ENCODE measurements around the gene NANS. TPM values are rescaled to one million over a fixed set of nuclear protein-coding genes. Genes with fewer than 3 reads are reported as not detected.

The NANS gene
- total and polyA plus RNA-seq, 4 donors = 23.4 to 55.4 (median 42.8) TPM

DNA sequence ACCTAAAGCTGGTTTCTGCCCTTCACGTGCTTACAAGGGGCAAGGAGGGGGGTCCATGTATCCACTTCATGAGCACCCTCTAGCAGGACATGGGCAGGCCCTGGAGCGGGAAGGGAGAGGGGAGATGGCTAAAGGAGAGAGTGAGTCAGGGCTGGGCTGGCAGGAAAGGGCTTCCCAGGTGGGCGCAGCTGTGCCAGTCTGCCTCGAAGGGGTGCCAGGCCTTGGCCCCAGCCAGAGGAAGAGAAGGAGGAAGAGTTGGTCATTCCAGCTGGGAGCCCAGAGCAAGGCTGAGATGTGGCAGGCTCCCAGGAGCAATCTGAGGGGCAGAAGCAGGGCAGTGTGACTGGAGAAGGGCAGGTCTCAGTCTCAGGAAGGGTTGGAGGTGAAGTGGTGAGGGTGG, 37.8 kb downstream of the NANS start:
- H3K9ac ChIP-seq (ENCODE audit: low read depth in 1 of 2, low read length in 2 of 2) = no peak overlapping the region
- H3K36me3 ChIP-seq (ENCODE audit: control insufficient read depth in 4 of 4, insufficient read depth in 3 of 4, low read depth in 1 of 4, low read length in 3 of 4) = peaks cover 9 to 24% (median 12%) of the 10 kb centered on the region in 4 donors
- no peak for DNase-seq (ENCODE audit: low spot score)
- WGBS = 94% methylated on average over 4 of the region's 4 CpGs
- TF ChIP-seq HNF4G (IDR thresholded peaks at IDR 0.05) = no peak
- peaks cover 0 to 5% (median 2%) of the 10 kb centered on the region in 4 donors for H3K4me1 ChIP-seq (ENCODE audit: control insufficient read depth in 4 of 4, insufficient read depth in 4 of 4, low read length in 3 of 4)
- H3K27ac ChIP-seq (ENCODE audit: low read depth in 1 of 2, low read length in 2 of 2) = no peak overlapping the region
- H3K27me3 ChIP-seq (ENCODE audit: control insufficient read depth in 4 of 4, insufficient read depth in 4 of 4, low read length in 3 of 4) = no peaks in the 10 kb centered on the region
- H3K9me3 ChIP-seq (ENCODE audit: control insufficient read depth in 4 of 4, low read length in 3 of 4) = no peaks in the 10 kb centered on the region
- H3K4me3 ChIP-seq (ENCODE audit: low read depth in 1 of 3, low read length in 3 of 3) = no peak overlapping the region

GRCh38 chr9:98094851-98095250, 38.3 kb downstream of the NANS start:
- Histone ChIP-seq H3K9me3 (ENCODE audit: control insufficient read depth in 4 of 4, low read length in 3 of 4) (no peaks in the 10 kb centered on the region), H3K27ac (ENCODE audit: low read depth in 1 of 2, low read length in 2 of 2) (no peak overlapping the region), H3K4me1 (ENCODE audit: control insufficient read depth in 4 of 4, insufficient read depth in 4 of 4, low read length in 3 of 4) (peaks cover 0 to 5% (median 2%) of the 10 kb centered on the region in 4 donors), H3K27me3 (ENCODE audit: control insufficient read depth in 4 of 4, insufficient read depth in 4 of 4, low read length in 3 of 4) (no peaks in the 10 kb centered on the region), H3K9ac (ENCODE audit: low read depth in 1 of 2, low read length in 2 of 2) (no peak overlapping the region), H3K36me3 (ENCODE audit: control insufficient read depth in 4 of 4, insufficient read depth in 3 of 4, low read depth in 1 of 4, low read length in 3 of 4) (peaks cover 6 to 24% (median 14%) of the 10 kb centered on the region in 4 donors), H3K4me3 (ENCODE audit: low read depth in 1 of 3, low read length in 3 of 3) (no peak overlapping the region)
- TF ChIP-seq RAD21 (IDR thresholded peaks at IDR 0.05) (no peak), GABPA (IDR thresholded peaks at IDR 0.05 in 1 of 2, conservative IDR thresholded peaks at IDR 0.05 in 1 of 2) (no peak)
- 98% methylated on average over 16 of the region's 16 CpGs for WGBS
- no peak for DNase-seq (ENCODE audit: low spot score)

DNA sequence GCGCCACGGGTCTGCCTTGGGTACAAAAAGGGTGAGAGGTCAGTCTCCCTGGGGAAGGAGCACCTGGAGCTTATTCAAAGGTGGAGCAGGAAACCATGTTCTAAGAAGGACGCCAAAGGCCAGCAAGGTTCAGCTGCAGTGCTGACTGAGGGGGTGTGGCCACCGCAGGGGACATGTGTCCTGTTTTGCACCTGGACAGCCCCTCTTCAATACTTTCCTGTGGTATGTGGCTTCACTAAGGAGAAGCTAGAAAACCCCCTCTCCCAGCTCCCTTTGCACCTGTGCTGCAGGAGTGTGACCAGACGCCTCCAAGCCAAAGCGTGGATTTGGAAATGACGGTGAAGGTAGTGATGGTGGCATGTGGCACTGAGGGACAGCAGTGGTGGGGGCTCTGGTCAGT, 38.9 kb downstream of the NANS start:
- Histone ChIP-seq H3K4me1 (ENCODE audit: control insufficient read depth in 4 of 4, insufficient read depth in 4 of 4, low read length in 3 of 4) (peaks cover 0 to 5% (median 2%) of the 10 kb centered on the region in 4 donors), H3K4me3 (ENCODE audit: low read depth in 1 of 3, low read length in 3 of 3) (no peak overlapping the region), H3K27ac (ENCODE audit: low read depth in 1 of 2, low read length in 2 of 2) (no peak overlapping the region), H3K9ac (ENCODE audit: low read depth in 1 of 2, low read length in 2 of 2) (no peak overlapping the region), H3K9me3 (ENCODE audit: control insufficient read depth in 4 of 4, low read length in 3 of 4) (no peaks in the 10 kb centered on the region), H3K36me3 (ENCODE audit: control insufficient read depth in 4 of 4, insufficient read depth in 3 of 4, low read depth in 1 of 4, low read length in 3 of 4) (peaks cover 6 to 24% (median 14%) of the 10 kb centered on the region in 4 donors), H3K27me3 (ENCODE audit: control insufficient read depth in 4 of 4, insufficient read depth in 4 of 4, low read length in 3 of 4) (no peaks in the 10 kb centered on the region)
- DNase-seq (ENCODE audit: low spot score) = no peak
- WGBS = 94% methylated on average over 7 of the region's 7 CpGs
- TF ChIP-seq EGR1 (IDR thresholded peaks at IDR 0.05; ENCODE audit: low read depth in 2 of 2) = no peak
- TF ChIP-seq JUND (IDR thresholded peaks at IDR 0.05) = no peak
- TF ChIP-seq HNF4A (conservative IDR thresholded peaks at IDR 0.05) = no peak
- TF ChIP-seq GABPA (IDR thresholded peaks at IDR 0.05 in 1 of 2, conservative IDR thresholded peaks at IDR 0.05 in 1 of 2) = no peak
- TF ChIP-seq, protein P1, sequence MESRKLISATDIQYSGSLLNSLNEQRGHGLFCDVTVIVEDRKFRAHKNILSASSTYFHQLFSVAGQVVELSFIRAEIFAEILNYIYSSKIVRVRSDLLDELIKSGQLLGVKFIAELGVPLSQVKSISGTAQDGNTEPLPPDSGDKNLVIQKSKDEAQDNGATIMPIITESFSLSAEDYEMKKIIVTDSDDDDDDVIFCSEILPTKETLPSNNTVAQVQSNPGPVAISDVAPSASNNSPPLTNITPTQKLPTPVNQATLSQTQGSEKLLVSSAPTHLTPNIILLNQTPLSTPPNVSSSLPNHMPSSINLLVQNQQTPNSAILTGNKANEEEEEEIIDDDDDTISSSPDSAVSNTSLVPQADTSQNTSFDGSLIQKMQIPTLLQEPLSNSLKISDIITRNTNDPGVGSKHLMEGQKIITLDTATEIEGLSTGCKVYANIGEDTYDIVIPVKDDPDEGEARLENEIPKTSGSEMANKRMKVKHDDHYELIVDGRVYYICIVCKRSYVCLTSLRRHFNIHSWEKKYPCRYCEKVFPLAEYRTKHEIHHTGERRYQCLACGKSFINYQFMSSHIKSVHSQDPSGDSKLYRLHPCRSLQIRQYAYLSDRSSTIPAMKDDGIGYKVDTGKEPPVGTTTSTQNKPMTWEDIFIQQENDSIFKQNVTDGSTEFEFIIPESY (IDR thresholded peaks at IDR 0.05) = no peak
- TF ChIP-seq YY1 (IDR thresholded peaks at IDR 0.05) = no peak
- TF ChIP-seq RXRA (IDR thresholded peaks at IDR 0.05) = no peak
- TF ChIP-seq RAD21 (IDR thresholded peaks at IDR 0.05) = no peak
- no peak for TF ChIP-seq FOXA2 (IDR thresholded peaks at IDR 0.05)
- TF ChIP-seq TAF1 (conservative IDR thresholded peaks at IDR 0.05) = no peak
- no peak for TF ChIP-seq HNF4G (IDR thresholded peaks at IDR 0.05)
- TF ChIP-seq CTCF (IDR thresholded peaks at IDR 0.05; ENCODE audit: low read depth, low read length, missing input control) = no peak
- TF ChIP-seq, protein P2, sequence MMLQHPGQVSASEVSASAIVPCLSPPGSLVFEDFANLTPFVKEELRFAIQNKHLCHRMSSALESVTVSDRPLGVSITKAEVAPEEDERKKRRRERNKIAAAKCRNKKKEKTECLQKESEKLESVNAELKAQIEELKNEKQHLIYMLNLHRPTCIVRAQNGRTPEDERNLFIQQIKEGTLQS (IDR thresholded peaks at IDR 0.05) = no peak
